B cell (primary cell): ENCODE results near the gene LGALS14. TPM values are rescaled to one million over a fixed set of nuclear protein-coding genes. Genes with fewer than 3 reads are reported as not detected.

ENCODE experiments used
- ATAC-seq: fragments of 200-7000 bp; cut with Tn5 transposase; one replicate; pipeline ENCODE4 v1.10.0; 2021; ENCODE audit warnings: low read depth, mild to moderate bottlenecking, moderate number of reproducible peaks, moderate library complexity
- CTCF ChIA-PET: fragments of 350-600 bp; sonication (Branson Sonifier 250); formaldehyde crosslinking; loops from one replicate; lab custom pipeline; 2021; ENCODE audit warnings: antibody characterized with exemption, inconsistent platforms; lab: Charles Lee
- POLR2A ChIA-PET: fragments of 350-600 bp; sonication (Branson Sonifier 250); formaldehyde crosslinking; loops from one replicate; lab custom pipeline; 2021; ENCODE audit warnings: antibody characterized with exemption; lab: Charles Lee
- DNase-seq: peaks from one replicate; pipeline ENCODE4 v3.0.0; 2013
- H2AFZ ChIP-seq: 2 replicates; pipeline ENCODE4 v1.6.1; 2012; ENCODE audit warnings: mild to moderate bottlenecking, low read depth, low read length; ENCODE audit not compliant: insufficient read depth, poor library complexity, severe bottlenecking
- H3K27ac ChIP-seq, 2 donors: 1 replicate in 1 of 2; 2 replicates in 1 of 2; pipeline ENCODE4 v1.5.1; 2012 to 2013; ENCODE audit warnings: low read length in 2 of 2, mild to moderate bottlenecking in 2 of 2, moderate library complexity in 1 of 2
- H3K27me3 ChIP-seq, 4 experiments: fragments of 200-600 bp in 1 of 4; sonication (generic) in 1 of 4; replicated peaks in 1 of 4; 1 replicate in 2 of 4; 2 replicates in 2 of 4; pipeline versions ENCODE4 v1.6.1 to v1.7.0; 2013 to 2016; ENCODE audit warnings: low read length in 3 of 4, mild to moderate bottlenecking in 2 of 4, mixed read lengths in 1 of 4, moderate library complexity in 1 of 4; ENCODE audit not compliant: insufficient read depth in 4 of 4, control insufficient read depth in 3 of 4; ENCODE audit errors: control extremely low read depth in 1 of 4
- H3K36me3 ChIP-seq, 2 experiments: replicated peaks in 1 of 2; 1 replicate in 1 of 2; 2 replicates in 1 of 2; pipeline versions ENCODE4 v1.6.1 to v1.7.1; 2013; ENCODE audit warnings: low read length in 1 of 2; ENCODE audit not compliant: insufficient read depth in 2 of 2, control insufficient read depth in 1 of 2; ENCODE audit errors: control extremely low read depth in 1 of 2, extremely low read depth in 1 of 2
- H3K4me1 ChIP-seq, 2 donors: fragments of 200-600 bp in 1 of 2; sonication (generic) in 1 of 2; 1 replicate in 1 of 2; 2 replicates in 1 of 2; pipeline versions ENCODE4 v1.5.1 to v1.6.1; 2013 to 2017; ENCODE audit warnings: low read length in 2 of 2; ENCODE audit not compliant: control insufficient read depth in 2 of 2, insufficient read depth in 2 of 2
- H3K4me2 ChIP-seq: replicated peaks from 2 replicates; pipeline ENCODE3; 2012; ENCODE audit warnings: mild to moderate bottlenecking, low read depth, low read length; ENCODE audit not compliant: poor library complexity, severe bottlenecking
- H3K4me3 ChIP-seq, 5 experiments: fragments of 200-600 bp in 1 of 5; sonication (generic) in 1 of 5; 1 replicate in 3 of 5; 2 replicates in 2 of 5; pipeline versions ENCODE4 v1.5.1 to v1.7.0; 2011 to 2016; ENCODE audit warnings: low read length in 4 of 5, mild to moderate bottlenecking in 4 of 5, low read depth in 2 of 5, control low read depth in 1 of 5, moderate library complexity in 1 of 5; ENCODE audit not compliant: insufficient read depth in 1 of 5; ENCODE audit errors: control extremely low read depth in 1 of 5, extremely low read depth in 1 of 5
- H3K79me2 ChIP-seq: fragments of 200-600 bp; sonication (generic); one replicate; pipeline ENCODE4 v1.6.0; 2016; ENCODE audit warnings: low read length; ENCODE audit not compliant: control insufficient read depth, insufficient read depth
- H3K9ac ChIP-seq: fragments of 200-600 bp; sonication (generic); 2 replicates; pipeline ENCODE4 v1.6.1; 2017; ENCODE audit warnings: mild to moderate bottlenecking, low read length, moderate library complexity
- H3K9me3 ChIP-seq, 3 donors: one replicate each; pipeline versions ENCODE4 v1.6.1 to v1.7.1; 2013; ENCODE audit warnings: low read length in 2 of 3; ENCODE audit not compliant: control insufficient read depth in 2 of 3, insufficient read depth in 1 of 3; ENCODE audit errors: control extremely low read depth in 1 of 3
- H4K20me1 ChIP-seq: 2 replicates; pipeline ENCODE4 v1.6.0; 2012; ENCODE audit warnings: mild to moderate bottlenecking, low read length; ENCODE audit not compliant: insufficient read depth, control insufficient read depth, poor library complexity, severe bottlenecking
- H3K27ac Mint-ChIP-seq: one replicate; pipeline ENCODE4 v1.8.0; 2021; ENCODE audit warnings: mixed read lengths
- H3K27me3 Mint-ChIP-seq: one replicate; pipeline ENCODE4 v1.8.0; 2021; ENCODE audit warnings: mixed read lengths
- H3K4me1 Mint-ChIP-seq: one replicate; pipeline ENCODE4 v1.8.0; 2021; ENCODE audit warnings: mixed read lengths
- H3K4me3 Mint-ChIP-seq: one replicate; pipeline ENCODE4 v1.8.0; 2021; ENCODE audit warnings: mixed read lengths
- H3K9me3 Mint-ChIP-seq: one replicate; pipeline ENCODE4 v1.8.0; 2022; ENCODE audit warnings: mixed read lengths; ENCODE audit not compliant: insufficient read depth
- CTCF ChIP-seq: fragments of 200-600 bp; IDR thresholded peaks from one replicate; pipeline ENCODE4 v1.8.0; 2022; ENCODE audit warnings: antibody characterized with exemption, mild to moderate bottlenecking
- EZH2 ChIP-seq: IDR thresholded peaks from 2 replicates; pipeline ENCODE4 v1.6.1; 2012; ENCODE audit warnings: borderline replicate concordance, low read depth, mild to moderate bottlenecking, moderate library complexity, low read length; ENCODE audit not compliant: insufficient read depth, poor library complexity, severe bottlenecking
- WGBS: methylation state at CpG from one replicate; pipeline ENCODE4 v1.1.5; 2013; ENCODE audit warnings: missing lambda C conversion rate; ENCODE audit not compliant: insufficient coverage; 5-methylcytosine and 5-hydroxymethylcytosine counted together
- intact Hi-C: fragments of 100-400 bp; cut with micrococcal nuclease; formaldehyde crosslinking; loops from one replicate; pipeline ENCODE4 v1.10.0; 2022
- polyA plus RNA-seq: library from polyadenylated mRNA; depleted of rRNA; stranded (reverse); fragments of >200 nt; gene quantifications from 2 replicates; pipeline ENCODE4 v1.2.3, GENCODE V29; 2012
- total RNA-seq, 2 donors: library from RNA; stranded (reverse); fragments of 120-200 nt in 1 of 2; gene quantifications; 1 replicate in 1 of 2; 2 replicates in 1 of 2; pipeline versions ENCODE4 v1.2.3 to v1.2.4, GENCODE V29; 2013 to 2022

LGALS14 gene
- total and polyA plus RNA-seq, 2 donors (not counting 1 experiment from before 2014, with no cell fraction given) = not detected

- no peak for TF ChIP-seq CTCF
- no peak for TF ChIP-seq EZH2
- Histone ChIP-seq H3K4me2 (no peak overlapping the region), H3K9ac (no peak overlapping the region), H2AFZ (no peak overlapping the region), H3K36me3 (no peaks in the 10 kb centered on the region), H3K9me3 (no peaks in the 10 kb centered on the region), H4K20me1 (no peaks in the 10 kb centered on the region), H3K4me1 (no peaks in the 10 kb centered on the region), H3K27ac (no peak overlapping the region), H3K4me3 (no peak overlapping the region), H3K27me3 (peaks cover 0 to 31% (median 17%) of the 10 kb centered on the region in 4 experiments), H3K79me2 (no peaks in the 10 kb centered on the region)
- peaks cover 2% of the 10 kb centered on the region for H3K9me3 Mint-ChIP-seq
- ATAC-seq (no peak), DNase-seq (no peak)
- intact Hi-C loops = no loop called here
- H3K4me1 Mint-ChIP-seq = no peaks in the 10 kb centered on the region
- ChIA-PET CTCF (interaction anchor here (1.1 kb wide), 1 partner anchor 19 kb away, joined by 4 read pairs; no protein-coding TSS in a partner anchor), POLR2A (no interaction called here)
- 25% methylated on average over 3 of the region's 3 CpGs for WGBS
- peaks cover 70% of the 10 kb centered on the region for H3K27me3 Mint-ChIP-seq
- no peak overlapping the region for H3K27ac Mint-ChIP-seq
- no peak overlapping the region for H3K4me3 Mint-ChIP-seq
Measured at GRCh38 chr19:39745643-39746042, 41.4 kb downstream of the LGALS14 start.

GRCh38 chr19:39746836-39747529 lies 42.7 kb downstream of the LGALS14 start:
- H3K79me2 ChIP-seq = no peaks in the 10 kb centered on the region
- no peak overlapping the region for H3K4me2 ChIP-seq
- no peak overlapping the region for H3K4me3 Mint-ChIP-seq
- H3K27ac Mint-ChIP-seq = no peak overlapping the region
- ChIA-PET POLR2A (no interaction called here), CTCF (no interaction called here)
- H3K36me3 ChIP-seq = no peaks in the 10 kb centered on the region
- ATAC-seq = no peak
- 65% methylated on average over 2 of the region's 4 CpGs for WGBS
- H3K27me3 Mint-ChIP-seq = peaks cover 64% of the 10 kb centered on the region
- H2AFZ ChIP-seq = no peak overlapping the region
- intact Hi-C loops = no loop called here
- no peaks in the 10 kb centered on the region for H4K20me1 ChIP-seq
- no peaks in the 10 kb centered on the region for H3K4me1 ChIP-seq
- H3K27me3 ChIP-seq = peaks cover 0 to 31% (median 17%) of the 10 kb centered on the region in 4 experiments
- H3K4me3 ChIP-seq = no peak overlapping the region
- no peak overlapping the region for H3K27ac ChIP-seq
- no peaks in the 10 kb centered on the region for H3K9me3 ChIP-seq
- H3K4me1 Mint-ChIP-seq = no peaks in the 10 kb centered on the region
- H3K9ac ChIP-seq = no peak overlapping the region
- TF ChIP-seq CTCF = no peak
- TF ChIP-seq EZH2 = no peak
- DNase-seq = no peak
- H3K9me3 Mint-ChIP-seq = no peaks in the 10 kb centered on the region
